ENCODE results near the gene MED12L.
"Not testable (repeated sequence)": the region's sequence is repeated elsewhere in the genome, so short reads cannot be mapped to it uniquely, and the experiment has no call there.

The MED12L gene

DNA sequence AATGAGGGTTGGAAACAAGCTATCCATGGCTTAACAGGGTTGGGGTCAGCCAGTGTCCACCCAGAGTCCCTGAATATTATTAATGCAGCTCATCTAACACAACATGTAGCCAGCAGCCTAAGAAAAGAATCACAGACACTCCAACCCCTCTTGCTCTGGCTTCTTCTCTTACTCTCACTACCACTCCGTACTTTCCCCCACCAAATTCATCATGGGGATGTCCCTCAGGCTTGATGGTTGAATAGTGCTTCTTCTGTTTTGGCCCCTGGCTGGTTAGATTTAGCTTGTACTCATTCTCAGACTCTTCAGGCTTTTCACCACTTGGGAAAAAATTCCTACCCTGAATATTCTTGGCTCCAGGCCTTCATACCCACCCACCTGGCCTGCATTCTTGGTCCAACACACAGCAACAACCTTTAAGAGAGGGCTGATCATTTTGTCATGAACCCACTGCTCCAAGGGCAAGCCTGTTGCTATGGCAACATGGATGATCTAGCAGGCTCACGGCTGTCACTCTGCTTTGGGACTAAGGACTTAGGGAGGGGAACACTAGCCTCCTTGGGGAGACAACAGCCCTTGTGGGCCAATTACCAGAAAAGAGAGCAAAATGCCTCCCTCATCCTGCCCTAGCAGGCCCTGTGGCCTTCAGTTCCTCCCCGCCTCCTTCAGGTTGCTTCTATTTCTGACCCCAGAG lies 9.4 kb upstream of the MED12L start:
- H3K27me3 ChIP-seq (ENCODE audit: control insufficient read depth, insufficient read depth, low read length), result no peaks in the 10 kb centered on the region
- no peak overlapping the region for H3K4me3 ChIP-seq (ENCODE audit: low read depth, low read length)
- no peak overlapping the region for H3K9ac ChIP-seq (ENCODE audit: low read depth, low read length)
- H3K9me3 ChIP-seq (ENCODE audit: control insufficient read depth, insufficient read depth, low read length), result no peaks in the 10 kb centered on the region
- no peaks in the 10 kb centered on the region for H3K36me3 ChIP-seq (ENCODE audit: control insufficient read depth, insufficient read depth, low read length)
- H3K4me1 ChIP-seq (ENCODE audit: control insufficient read depth, insufficient read depth, low read length), result no peaks in the 10 kb centered on the region

DNA sequence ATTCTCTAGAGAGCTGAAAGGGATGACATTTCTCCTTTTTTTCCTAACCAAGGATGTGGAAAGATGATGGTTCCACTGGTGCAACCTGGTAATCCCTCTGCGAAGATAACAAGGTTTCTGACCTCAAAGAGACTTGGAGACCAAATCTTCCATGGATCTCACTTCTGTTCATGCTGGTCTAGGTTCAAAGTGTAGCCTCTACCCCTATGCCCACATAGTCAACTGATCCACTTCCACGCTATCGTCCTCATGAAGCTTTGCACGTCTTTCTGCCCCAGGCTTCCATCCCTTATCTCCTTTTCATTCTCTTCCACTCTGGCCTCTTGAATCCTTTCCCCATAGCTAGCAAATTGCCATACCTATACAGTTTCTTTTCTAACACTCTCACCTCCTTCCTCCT lies 8.8 kb upstream of the MED12L start:
- Histone ChIP-seq H3K36me3 (ENCODE audit: control insufficient read depth, insufficient read depth, low read length) (no peaks in the 10 kb centered on the region), H3K9me3 (ENCODE audit: control insufficient read depth, insufficient read depth, low read length) (no peaks in the 10 kb centered on the region), H3K9ac (ENCODE audit: low read depth, low read length) (no peak overlapping the region), H3K4me1 (ENCODE audit: control insufficient read depth, insufficient read depth, low read length) (no peaks in the 10 kb centered on the region), H3K4me3 (ENCODE audit: low read depth, low read length) (no peak overlapping the region), H3K27me3 (ENCODE audit: control insufficient read depth, insufficient read depth, low read length) (no peaks in the 10 kb centered on the region)

DNA sequence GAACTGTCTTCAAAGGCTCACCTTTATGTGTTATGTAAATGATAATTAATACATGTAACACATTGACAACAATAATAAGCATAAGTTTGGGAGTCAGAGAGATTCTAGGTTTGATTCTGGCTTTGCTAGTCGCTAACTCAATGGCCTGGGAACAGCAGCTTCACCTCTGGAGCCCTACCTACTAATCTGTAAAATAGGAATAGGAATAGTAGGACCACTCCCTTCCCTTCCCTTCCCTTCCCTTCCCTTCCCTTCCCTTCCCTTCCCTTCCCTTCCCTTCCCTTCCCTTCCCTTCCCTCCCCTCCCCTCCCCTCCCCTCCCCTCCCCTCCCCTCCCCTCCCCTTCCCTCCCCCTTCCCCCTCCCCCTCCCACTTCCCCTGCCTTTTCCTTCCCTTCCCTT lies 4.4 kb upstream of the MED12L start:
- not testable (repeated sequence) for H3K9me3 ChIP-seq (ENCODE audit: control insufficient read depth, insufficient read depth, low read length); H3K4me3 ChIP-seq (ENCODE audit: low read depth, low read length); H3K9ac ChIP-seq (ENCODE audit: low read depth, low read length); H3K36me3 ChIP-seq (ENCODE audit: control insufficient read depth, insufficient read depth, low read length)
- H3K4me1 ChIP-seq (ENCODE audit: control insufficient read depth, insufficient read depth, low read length), result peaks cover 10% of the 10 kb centered on the region
- peaks cover 16% of the 10 kb centered on the region for H3K27me3 ChIP-seq (ENCODE audit: control insufficient read depth, insufficient read depth, low read length)

DNA sequence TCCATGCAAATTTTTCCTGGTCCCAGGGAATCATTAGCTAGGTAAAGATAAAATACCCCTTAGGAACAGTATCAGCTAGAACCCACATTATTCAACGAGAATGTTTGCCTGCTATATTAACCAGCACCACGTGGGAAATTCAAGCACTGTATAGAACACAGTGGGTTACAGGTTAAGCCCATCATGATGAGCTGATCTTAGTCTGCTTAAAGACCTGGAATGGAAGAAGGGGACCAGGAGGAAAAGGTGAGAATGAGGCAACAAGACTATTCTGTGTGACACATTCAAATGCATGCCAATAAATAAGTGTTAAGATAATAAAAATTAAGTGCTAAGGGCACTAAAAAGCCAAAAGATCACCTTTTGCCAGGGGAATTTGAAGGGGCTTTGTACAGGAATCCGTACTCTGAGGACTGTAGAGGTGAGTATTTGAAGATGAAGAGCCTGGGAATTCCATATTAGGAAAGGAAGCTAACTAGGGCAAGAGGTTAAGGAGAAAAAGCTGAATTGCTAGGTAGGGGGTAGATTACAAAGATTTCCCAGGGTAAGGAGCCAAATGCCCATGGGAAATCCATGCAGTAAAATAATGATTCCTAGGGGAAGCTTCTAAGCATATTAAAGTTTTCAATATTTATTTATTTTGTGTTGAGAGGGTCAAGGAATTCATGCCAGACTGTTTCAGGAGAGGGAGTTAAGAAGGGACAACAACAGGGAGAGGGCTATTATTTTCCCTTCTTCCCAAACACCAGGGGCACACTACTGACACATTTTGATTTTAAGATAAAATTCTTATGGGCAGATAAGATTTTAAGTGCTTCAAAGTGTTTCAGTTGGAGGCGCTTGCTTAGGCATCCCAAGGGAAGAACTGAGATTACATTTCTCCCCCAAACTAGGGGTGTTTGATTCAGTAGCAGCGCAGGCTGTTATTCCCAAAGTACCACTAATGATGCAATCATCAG lies 2.3 kb upstream of the MED12L start:
- H3K9me3 ChIP-seq (ENCODE audit: control insufficient read depth, insufficient read depth, low read length), result no peaks in the 10 kb centered on the region
- H3K9ac ChIP-seq (ENCODE audit: low read depth, low read length), result no peak overlapping the region
- peaks cover 20% of the 10 kb centered on the region for H3K27me3 ChIP-seq (ENCODE audit: control insufficient read depth, insufficient read depth, low read length)
- peaks cover 10% of the 10 kb centered on the region for H3K4me1 ChIP-seq (ENCODE audit: control insufficient read depth, insufficient read depth, low read length)
- H3K36me3 ChIP-seq (ENCODE audit: control insufficient read depth, insufficient read depth, low read length), result no peaks in the 10 kb centered on the region
- no peak overlapping the region for H3K4me3 ChIP-seq (ENCODE audit: low read depth, low read length)

DNA sequence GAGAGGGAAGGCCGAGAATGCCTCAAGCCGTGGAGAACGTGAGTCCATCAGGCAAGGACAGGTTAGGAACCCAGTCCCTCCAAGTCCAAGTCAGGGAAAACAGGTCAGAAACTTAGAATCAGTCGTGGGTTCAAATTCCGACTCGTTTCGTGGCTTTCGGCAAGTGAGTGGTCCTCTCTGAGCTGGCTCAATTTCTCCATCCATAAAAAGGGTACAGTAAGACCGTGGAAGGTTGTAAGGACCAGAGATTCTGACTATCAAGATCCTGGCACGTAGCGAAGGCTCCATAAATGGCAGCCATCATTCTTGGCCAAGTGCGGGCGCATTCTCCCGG lies 604 bp upstream of the MED12L start:
- Histone ChIP-seq H3K4me1 (ENCODE audit: control insufficient read depth, insufficient read depth, low read length) (peaks cover 12% of the 10 kb centered on the region), H3K9ac (ENCODE audit: low read depth, low read length) (peak overlapping the region; percentile 60), H3K36me3 (ENCODE audit: control insufficient read depth, insufficient read depth, low read length) (no peaks in the 10 kb centered on the region), H3K27me3 (ENCODE audit: control insufficient read depth, insufficient read depth, low read length) (peaks cover 20% of the 10 kb centered on the region), H3K4me3 (ENCODE audit: low read depth, low read length) (peak overlapping the region; percentile 75), H3K9me3 (ENCODE audit: control insufficient read depth, insufficient read depth, low read length) (no peaks in the 10 kb centered on the region)

DNA sequence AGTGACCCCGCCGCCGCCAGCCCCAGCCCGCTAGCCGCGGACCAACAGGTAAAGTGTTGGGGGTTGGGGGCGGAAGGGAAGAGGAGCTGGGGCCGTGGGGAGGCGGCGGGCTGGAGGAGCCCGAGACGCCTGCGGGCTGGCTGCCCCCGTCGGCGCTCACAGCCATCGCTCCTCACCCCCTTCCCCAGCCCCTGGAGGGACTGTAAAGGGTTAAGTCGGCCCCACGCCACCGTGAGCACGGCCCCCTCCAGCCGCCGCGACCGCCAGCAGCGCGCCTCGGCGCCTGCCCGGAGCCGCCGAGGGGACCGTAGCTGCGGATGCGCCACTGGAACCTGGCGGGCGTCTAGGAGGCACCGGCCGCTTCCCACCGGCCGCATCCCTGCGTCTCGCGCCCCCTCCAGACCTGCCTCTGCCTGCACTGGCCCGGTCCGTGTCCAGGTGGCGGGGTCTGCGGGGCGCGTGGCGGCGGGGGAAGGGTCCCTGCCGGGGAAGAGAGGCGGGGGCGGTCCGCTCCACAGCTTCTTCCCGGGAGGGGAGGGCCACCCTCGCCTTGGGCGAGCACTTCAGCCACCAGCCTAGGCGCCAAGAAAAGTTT lies 522 bp downstream of the MED12L start:
- Histone ChIP-seq H3K4me3 (ENCODE audit: low read depth, low read length) (peak overlapping the region; percentile 75), H3K9ac (ENCODE audit: low read depth, low read length) (peak overlapping the region; percentile 37), H3K27me3 (ENCODE audit: control insufficient read depth, insufficient read depth, low read length) (peaks cover 20% of the 10 kb centered on the region), H3K36me3 (ENCODE audit: control insufficient read depth, insufficient read depth, low read length) (no peaks in the 10 kb centered on the region), H3K4me1 (ENCODE audit: control insufficient read depth, insufficient read depth, low read length) (peaks cover 12% of the 10 kb centered on the region), H3K9me3 (ENCODE audit: control insufficient read depth, insufficient read depth, low read length) (no peaks in the 10 kb centered on the region)

DNA sequence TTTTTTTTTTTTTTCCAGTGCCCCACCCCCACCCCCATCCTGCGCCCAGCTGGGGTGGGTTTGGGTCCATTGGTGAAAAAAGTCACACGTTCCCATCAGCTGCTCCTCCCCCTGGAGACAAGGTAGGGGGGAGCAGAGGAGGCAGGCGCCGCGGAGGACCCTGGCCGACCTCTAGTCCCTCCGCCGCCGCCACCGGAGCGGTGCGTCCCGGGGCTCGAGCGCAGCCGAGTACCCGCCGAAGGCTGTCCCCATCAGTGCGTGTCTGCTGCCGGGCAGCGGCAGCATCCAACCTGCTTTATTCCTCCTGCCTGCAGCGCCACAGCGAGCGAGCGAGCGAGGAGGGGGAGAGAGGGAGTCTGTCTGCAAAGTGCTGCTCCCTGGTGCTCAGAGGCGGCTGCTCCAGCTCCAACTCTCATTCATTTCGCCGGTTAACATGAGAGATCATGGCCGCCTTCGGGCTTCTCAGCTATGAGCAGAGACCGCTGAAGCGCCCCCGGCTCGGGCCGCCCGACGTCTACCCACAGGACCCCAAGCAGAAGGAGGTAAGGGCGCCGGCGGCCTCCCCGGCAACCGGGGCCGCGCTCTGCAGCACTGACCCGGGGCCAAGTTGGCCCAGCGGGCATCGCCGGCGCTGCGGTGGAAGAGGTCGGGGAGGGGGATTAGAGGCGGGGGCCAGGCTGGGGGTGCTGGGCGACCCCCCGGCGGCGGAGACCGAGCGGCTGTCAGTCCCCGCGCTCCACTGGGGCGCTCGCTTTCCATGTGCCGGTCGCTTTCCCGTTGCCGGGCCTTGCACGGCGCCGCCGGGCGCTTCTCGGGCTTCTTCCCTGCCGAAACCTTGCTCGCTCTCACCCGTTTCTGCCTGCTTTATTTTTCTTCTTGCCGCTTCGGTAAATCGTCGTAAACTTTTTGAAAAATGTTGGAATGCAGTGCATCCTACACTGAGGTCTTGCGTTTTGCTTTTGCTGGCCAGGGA lies 1.3 kb downstream of the MED12L start:
- peak overlapping the region; percentile 75 for H3K4me3 ChIP-seq (ENCODE audit: low read depth, low read length)
- no peaks in the 10 kb centered on the region for H3K36me3 ChIP-seq (ENCODE audit: control insufficient read depth, insufficient read depth, low read length)
- no peaks in the 10 kb centered on the region for H3K9me3 ChIP-seq (ENCODE audit: control insufficient read depth, insufficient read depth, low read length)
- H3K27me3 ChIP-seq (ENCODE audit: control insufficient read depth, insufficient read depth, low read length), result peaks cover 20% of the 10 kb centered on the region
- peak overlapping the region; percentile 32 for H3K9ac ChIP-seq (ENCODE audit: low read depth, low read length)
- peaks cover 13% of the 10 kb centered on the region for H3K4me1 ChIP-seq (ENCODE audit: control insufficient read depth, insufficient read depth, low read length)

DNA sequence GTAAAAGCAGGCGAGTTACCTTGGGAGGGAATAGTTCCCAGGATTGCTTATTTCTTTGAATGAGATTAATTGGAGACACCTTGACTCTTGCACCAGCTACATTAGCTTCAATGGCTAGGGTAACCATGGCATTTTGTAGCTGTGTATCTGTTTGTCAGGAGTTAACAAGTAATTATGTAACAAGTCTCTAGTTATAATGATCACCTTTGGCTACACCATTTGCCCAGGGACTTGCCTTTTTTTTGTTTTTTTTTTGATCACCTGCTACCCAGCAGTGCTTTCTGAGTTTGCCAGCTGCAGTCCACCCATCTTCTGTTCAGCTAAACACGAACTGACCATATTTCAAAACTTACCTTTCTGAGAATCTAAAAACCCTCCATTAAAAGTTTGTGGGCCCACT lies 2.2 kb downstream of the MED12L start:
- no peaks in the 10 kb centered on the region for H3K9me3 ChIP-seq (ENCODE audit: control insufficient read depth, insufficient read depth, low read length)
- H3K27me3 ChIP-seq (ENCODE audit: control insufficient read depth, insufficient read depth, low read length), result peaks cover 20% of the 10 kb centered on the region
- H3K4me3 ChIP-seq (ENCODE audit: low read depth, low read length), result peak overlapping the region; percentile 75
- no peak overlapping the region for H3K9ac ChIP-seq (ENCODE audit: low read depth, low read length)
- H3K4me1 ChIP-seq (ENCODE audit: control insufficient read depth, insufficient read depth, low read length), result peaks cover 11% of the 10 kb centered on the region
- H3K36me3 ChIP-seq (ENCODE audit: control insufficient read depth, insufficient read depth, low read length), result no peaks in the 10 kb centered on the region

DNA sequence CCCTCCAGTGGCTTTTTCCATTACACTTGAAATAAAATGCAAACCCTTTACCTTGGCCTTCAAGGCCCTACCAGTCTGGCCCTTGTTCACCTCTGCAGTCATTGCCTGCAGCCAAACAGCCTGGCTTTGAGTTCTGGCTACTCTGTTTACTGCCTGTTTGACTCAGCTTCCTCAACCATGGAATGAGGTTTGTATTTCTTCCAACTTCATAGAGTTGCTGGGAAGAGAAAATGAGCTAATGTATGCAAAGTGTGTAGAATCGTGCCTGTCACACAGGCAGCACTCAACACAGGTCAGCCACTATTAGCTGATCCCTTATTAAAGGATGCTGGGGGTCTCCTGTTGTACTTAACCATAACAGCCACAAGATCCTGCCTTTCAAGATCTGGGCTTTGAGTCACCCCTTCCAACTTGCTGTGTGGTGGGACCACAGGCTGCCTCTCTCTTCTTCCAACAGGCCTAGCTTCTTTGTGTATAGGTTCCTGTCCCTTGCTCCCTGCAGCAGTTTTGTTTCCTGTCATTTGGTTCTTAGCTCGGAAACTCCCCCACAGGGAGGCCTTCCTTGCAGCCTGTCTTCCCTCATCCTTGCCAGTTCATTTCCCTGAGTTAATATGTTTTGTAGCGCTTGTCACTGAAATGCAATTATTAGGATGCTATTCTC lies 6.4 kb downstream of the MED12L start:
- H3K9me3 ChIP-seq (ENCODE audit: control insufficient read depth, insufficient read depth, low read length), result no peaks in the 10 kb centered on the region
- no peaks in the 10 kb centered on the region for H3K36me3 ChIP-seq (ENCODE audit: control insufficient read depth, insufficient read depth, low read length)
- no peak overlapping the region for H3K9ac ChIP-seq (ENCODE audit: low read depth, low read length)
- H3K4me1 ChIP-seq (ENCODE audit: control insufficient read depth, insufficient read depth, low read length), result peaks cover 15% of the 10 kb centered on the region
- H3K27me3 ChIP-seq (ENCODE audit: control insufficient read depth, insufficient read depth, low read length), result peaks cover 4% of the 10 kb centered on the region
- no peak overlapping the region for H3K4me3 ChIP-seq (ENCODE audit: low read depth, low read length)

DNA sequence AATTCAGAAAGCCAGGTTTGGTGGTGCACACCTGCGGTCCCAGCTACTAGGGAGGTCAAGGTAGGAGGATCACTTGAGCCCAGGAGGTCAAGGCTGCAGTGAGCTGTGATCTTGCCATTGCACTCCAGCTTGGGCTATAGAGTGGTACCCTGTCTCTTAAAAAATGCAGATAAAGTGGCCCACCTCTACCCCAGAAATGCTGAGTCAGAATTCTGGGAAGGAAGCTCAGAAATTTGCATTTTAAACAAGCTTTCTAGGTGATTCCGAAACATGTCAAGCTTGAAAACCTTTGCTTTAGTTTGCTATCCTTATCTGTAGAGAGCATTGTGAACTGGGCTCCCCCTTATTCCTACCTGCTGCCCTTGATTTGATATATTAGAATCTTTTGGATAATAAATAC lies 7.7 kb downstream of the MED12L start:
- no peaks in the 10 kb centered on the region for H3K27me3 ChIP-seq (ENCODE audit: control insufficient read depth, insufficient read depth, low read length)
- peaks cover 15% of the 10 kb centered on the region for H3K4me1 ChIP-seq (ENCODE audit: control insufficient read depth, insufficient read depth, low read length)
- no peaks in the 10 kb centered on the region for H3K9me3 ChIP-seq (ENCODE audit: control insufficient read depth, insufficient read depth, low read length)
- no peaks in the 10 kb centered on the region for H3K36me3 ChIP-seq (ENCODE audit: control insufficient read depth, insufficient read depth, low read length)
- no peak overlapping the region for H3K9ac ChIP-seq (ENCODE audit: low read depth, low read length)
- no peak overlapping the region for H3K4me3 ChIP-seq (ENCODE audit: low read depth, low read length)

DNA sequence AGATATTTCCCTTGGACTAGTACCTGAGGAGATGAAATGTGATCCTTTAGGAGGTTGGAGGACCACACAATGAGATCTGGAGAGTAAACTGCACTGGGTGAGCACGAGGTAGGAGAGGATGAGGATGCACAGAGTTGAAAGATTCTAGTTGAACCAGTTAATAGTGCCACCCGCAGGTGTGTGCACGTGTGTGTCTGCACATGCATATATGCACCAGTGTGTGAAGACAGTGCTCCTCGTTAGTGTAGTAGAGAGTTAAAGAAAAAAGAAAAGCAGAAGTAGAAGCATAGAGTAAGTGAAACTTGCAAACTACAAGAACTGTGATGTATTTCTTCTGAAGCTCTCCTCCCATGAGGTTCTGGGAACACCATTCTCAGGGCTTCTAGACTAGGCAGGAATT lies 8.4 kb downstream of the MED12L start:
- H3K4me3 ChIP-seq (ENCODE audit: low read depth, low read length), result no peak overlapping the region
- H3K9me3 ChIP-seq (ENCODE audit: control insufficient read depth, insufficient read depth, low read length), result no peaks in the 10 kb centered on the region
- H3K4me1 ChIP-seq (ENCODE audit: control insufficient read depth, insufficient read depth, low read length), result peaks cover 15% of the 10 kb centered on the region
- H3K36me3 ChIP-seq (ENCODE audit: control insufficient read depth, insufficient read depth, low read length), result no peaks in the 10 kb centered on the region
- no peaks in the 10 kb centered on the region for H3K27me3 ChIP-seq (ENCODE audit: control insufficient read depth, insufficient read depth, low read length)
- H3K9ac ChIP-seq (ENCODE audit: low read depth, low read length), result no peak overlapping the region
